ENCODE data around the gene STN1.

Gene STN1

DNA sequence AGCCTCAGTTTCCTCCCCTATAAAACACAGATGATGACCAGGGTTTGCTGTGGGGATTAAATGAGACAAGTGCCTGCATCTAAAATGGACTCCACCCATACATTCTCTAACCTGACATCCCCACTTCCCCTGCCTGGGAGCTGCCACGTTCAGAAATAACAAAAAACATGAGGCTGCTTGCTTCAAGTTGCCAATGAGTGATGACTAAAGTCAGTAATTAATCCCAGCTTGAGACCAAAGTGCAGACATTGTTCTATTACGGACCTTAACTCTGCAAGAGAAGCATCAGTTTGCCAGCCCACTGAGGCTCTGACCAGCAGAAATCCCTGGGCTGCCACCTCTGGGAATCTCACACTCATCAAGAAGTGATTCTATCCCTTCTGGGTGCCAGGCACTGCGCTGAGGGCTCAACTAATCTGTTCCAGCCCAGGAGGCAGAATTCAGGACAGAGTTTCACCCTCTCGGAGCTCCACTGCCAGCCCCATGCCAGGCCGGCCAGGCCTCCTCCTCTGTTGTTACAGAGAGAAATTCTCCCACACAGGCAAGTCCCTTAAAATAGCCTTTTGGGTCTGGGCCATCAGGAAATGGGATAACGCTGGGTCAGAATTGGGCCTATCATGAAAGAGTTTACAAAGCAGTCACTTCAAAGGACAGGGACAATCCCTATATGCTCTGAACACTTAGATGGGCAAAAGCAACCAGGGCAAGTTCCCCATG is 74.0 kb downstream of the STN1 start:
- no peak for DNase-seq (ENCODE audit: low read depth in 2 of 2)

GRCh38 chr10:103843045-103843444 is 74.9 kb downstream of the STN1 start:
- DNase-seq (ENCODE audit: low read depth in 2 of 2): no peak

GRCh38 chr10:103842605-103843004 is 75.4 kb downstream of the STN1 start:
- DNase-seq (ENCODE audit: low read depth in 2 of 2): no peak

DNA sequence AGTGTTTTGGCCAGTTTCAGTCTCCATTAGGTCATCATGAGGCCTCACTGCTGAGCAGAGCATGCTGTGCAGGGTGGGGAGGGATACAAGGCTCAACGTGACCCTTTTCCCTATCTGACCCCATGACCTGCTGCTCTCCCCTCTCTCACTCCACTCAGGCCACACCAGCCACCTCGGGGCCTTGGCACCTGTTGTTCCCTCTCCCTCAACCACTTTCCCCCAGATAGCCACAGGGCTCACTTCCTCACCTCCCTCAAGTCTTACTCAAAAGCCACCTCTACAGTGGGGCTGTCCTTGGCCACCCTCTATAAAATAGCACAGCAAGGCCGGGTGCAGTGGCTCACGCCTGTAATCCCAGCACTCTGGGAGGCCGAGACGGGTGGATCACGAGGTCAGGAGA is 76.5 kb downstream of the STN1 start:
- DNase-seq (ENCODE audit: low read depth in 2 of 2): no peak

GRCh38 chr10:103840740-103841070 is 77.3 kb downstream of the STN1 start:
- no peak for DNase-seq (ENCODE audit: low read depth in 2 of 2)

GRCh38 chr10:103839872-103840739 is 77.9 kb downstream of the STN1 start:
- no peak for DNase-seq (ENCODE audit: low read depth in 2 of 2)

GRCh38 chr10:103839519-103839871 is 78.5 kb downstream of the STN1 start:
- DNase-seq (ENCODE audit: low read depth in 2 of 2): no peak

- no peak for DNase-seq (ENCODE audit: low read depth in 2 of 2)
These were observed 79.0 kb downstream of the STN1 start for GRCh38 chr10:103838862-103839518.

- DNase-seq (ENCODE audit: low read depth in 2 of 2): no peak
These were observed 80.0 kb downstream of the STN1 start for GRCh38 chr10:103838070-103838395.

DNA sequence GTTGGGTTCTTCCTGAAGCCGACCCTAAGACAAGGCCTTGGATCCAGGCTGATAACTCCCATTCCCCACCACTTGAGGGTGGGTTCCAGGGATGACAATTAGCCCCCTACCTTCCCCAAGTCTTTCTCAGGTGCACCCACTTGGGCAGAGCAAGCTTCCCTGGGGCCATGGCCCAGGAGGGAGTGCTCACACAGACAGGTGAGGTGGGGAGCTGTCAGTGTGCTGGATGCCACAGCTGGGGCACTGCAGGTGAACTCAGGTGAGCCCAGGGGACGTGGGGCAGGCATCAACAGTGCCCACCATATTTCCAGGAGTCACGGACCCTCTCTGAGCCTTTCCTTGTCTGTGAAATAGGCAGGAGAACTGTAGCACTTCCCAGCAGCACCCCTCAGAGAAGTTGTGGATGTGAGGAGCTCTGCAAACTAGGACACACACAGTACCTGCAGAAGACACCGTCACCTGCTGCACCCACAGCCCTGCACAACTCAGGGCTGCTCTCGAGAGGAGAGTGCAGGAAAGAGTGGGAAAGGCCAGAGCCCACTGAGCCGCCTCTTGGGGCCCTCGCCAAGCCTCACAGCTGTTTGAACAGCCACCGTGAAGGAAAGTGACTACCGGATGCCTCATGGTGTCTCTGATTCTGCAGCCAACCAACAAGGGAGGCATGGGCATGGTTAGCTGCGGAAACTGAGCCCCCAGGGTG is 80.5 kb downstream of the STN1 start:
- DNase-seq (ENCODE audit: low read depth in 2 of 2): no peak

DNA sequence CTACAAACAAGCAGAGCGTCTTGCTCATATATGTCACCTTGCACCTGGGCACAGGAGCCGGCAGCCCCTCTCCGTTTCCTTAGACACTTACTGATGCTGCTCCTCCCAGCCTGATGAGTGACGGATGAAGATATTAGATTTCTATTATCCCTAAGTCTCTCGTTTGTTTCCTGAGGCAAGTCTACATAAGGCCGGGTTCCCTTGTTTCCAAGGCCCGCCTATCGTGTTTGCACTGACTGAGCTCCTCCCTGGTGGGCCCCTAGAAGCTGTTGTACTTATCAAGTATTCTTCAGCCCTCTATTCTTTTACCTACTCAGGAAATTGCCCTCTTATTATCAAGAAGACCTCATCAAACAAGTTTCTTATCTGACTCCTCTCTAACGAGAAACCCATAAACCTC is 81.1 kb downstream of the STN1 start:
- no peak for DNase-seq (ENCODE audit: low read depth in 2 of 2)

GRCh38 chr10:103836273-103836672 is 81.7 kb downstream of the STN1 start:
- no peak for DNase-seq (ENCODE audit: low read depth in 2 of 2)

DNA sequence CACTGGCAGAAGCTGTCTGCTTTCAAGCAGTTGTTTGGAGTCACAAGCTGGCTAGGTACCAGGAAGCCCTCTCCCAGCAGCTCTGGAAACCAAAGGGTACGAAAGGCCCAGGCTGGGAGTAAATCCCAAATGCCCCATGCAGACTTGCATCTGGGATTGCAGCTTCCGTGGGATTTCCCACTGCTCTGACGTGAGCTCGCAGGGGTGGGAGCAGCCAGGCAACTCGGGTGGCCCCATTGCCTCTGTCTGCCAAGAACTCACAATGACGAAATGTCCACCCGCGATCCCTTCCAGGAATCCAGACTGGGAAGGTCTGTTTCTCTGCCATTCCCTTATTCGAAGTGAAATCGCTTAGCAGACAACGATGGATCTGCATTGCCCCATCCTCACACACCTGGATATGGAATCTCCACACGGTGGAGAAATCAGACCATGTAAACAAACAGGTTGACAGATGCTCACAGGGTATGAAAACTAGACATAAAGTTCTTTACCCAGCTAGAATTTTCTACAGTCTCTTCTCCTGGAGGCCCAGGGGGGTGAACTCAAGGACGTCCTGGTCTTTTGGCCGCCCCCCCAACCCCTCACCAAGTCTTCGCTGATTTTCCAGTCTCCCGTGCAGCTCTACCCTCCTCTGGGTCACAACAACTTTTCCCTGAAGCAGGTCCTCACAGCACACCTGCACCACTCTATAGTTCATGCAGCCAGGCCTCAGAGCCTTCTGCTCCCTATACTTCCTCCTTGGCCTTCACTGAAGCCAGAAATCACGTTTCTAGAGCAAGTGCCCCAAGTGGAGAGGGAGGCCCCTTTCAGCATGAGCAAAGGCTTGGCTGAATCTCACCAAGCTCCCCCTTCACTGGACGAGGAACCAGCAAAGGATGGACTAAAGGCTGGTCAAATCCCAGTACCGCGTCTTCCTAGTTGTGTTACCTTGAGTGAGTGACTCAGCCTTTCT is 82.6 kb downstream of the STN1 start:
- DNase-seq (ENCODE audit: low read depth in 2 of 2): no peak

GRCh38 chr10:103834436-103835095 is 83.4 kb downstream of the STN1 start:
- no peak for DNase-seq (ENCODE audit: low read depth in 2 of 2)

DNA sequence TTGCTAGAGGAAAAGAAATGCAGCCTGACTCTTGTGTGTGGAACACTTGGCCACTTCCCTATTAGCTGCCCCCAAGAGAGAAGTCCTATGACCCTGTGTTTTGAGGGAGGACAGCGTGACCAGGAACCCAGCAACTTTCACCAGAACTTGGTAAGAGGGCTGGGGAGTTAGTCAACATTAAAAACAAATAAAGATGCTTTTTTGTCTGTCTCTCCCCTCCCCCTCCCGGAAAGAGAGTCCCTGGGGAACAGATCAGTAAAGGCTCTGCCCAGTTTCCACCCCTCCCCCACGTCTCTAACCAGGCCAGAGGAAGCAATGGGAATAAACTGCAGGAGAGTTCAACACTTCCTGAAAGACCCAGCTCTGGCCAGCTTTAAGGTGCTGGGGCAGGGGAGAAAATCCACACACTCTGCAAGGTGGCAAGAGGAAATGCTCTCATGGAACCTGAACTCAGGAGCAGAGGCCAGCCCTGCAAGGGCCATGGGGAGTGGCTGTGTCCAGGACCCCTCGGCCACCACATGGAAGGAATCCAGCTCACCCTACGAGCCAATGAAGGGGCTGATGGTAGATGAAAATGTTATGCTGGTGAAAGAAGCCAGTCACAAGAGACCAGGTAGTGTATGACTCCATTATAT is 84.1 kb downstream of the STN1 start:
- DNase-seq (ENCODE audit: low read depth in 2 of 2): no peak

GRCh38 chr10:103832806-103833205 is 85.2 kb downstream of the STN1 start:
- DNase-seq (ENCODE audit: low read depth in 2 of 2): no peak
